ENCODE measurements around the gene TARBP2. TPM values are rescaled to one million over a fixed set of nuclear protein-coding genes. Genes with fewer than 3 reads are reported as not detected.

Gene TARBP2
- polyA plus RNA-seq, 3 donors, result 16.6 to 39.4 (median 24.4) TPM

GRCh38 chr12:53518381-53518780, 17.3 kb downstream of the TARBP2 start:
- H3K36me3 ChIP-seq (replicated peaks in 1 of 2; ENCODE audit: control insufficient read depth in 1 of 2, insufficient read depth in 2 of 2, low read length in 2 of 2), result peaks cover 98 to 100% of the 10 kb centered on the region in 2 donors
- Mint-ChIP-seq H3K4me3 (no peak overlapping the region), H3K4me1 (no peaks in the 10 kb centered on the region), H3K9me3 (no peaks in the 10 kb centered on the region), H3K36me3 (peaks cover 85 to 98% of the 10 kb centered on the region in 2 donors), H3K27ac (no peak overlapping the region), H3K27me3 (ENCODE audit: low read depth in 3 of 3) (no peaks in the 10 kb centered on the region)
- TF ChIP-seq, protein P1, sequence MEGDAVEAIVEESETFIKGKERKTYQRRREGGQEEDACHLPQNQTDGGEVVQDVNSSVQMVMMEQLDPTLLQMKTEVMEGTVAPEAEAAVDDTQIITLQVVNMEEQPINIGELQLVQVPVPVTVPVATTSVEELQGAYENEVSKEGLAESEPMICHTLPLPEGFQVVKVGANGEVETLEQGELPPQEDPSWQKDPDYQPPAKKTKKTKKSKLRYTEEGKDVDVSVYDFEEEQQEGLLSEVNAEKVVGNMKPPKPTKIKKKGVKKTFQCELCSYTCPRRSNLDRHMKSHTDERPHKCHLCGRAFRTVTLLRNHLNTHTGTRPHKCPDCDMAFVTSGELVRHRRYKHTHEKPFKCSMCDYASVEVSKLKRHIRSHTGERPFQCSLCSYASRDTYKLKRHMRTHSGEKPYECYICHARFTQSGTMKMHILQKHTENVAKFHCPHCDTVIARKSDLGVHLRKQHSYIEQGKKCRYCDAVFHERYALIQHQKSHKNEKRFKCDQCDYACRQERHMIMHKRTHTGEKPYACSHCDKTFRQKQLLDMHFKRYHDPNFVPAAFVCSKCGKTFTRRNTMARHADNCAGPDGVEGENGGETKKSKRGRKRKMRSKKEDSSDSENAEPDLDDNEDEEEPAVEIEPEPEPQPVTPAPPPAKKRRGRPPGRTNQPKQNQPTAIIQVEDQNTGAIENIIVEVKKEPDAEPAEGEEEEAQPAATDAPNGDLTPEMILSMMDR (IDR thresholded peaks at IDR 0.05), result no peak
- H3K4me1 ChIP-seq (ENCODE audit: control insufficient read depth in 1 of 2, insufficient read depth in 2 of 2, low read length in 2 of 2), result no peaks in the 10 kb centered on the region
- H2AFZ ChIP-seq (ENCODE audit: insufficient read depth, low read depth, low read length, poor library complexity, severe bottlenecking), result no peak overlapping the region
- H3K27ac ChIP-seq (ENCODE audit: low read depth in 1 of 2, low read length in 2 of 2), result no peak overlapping the region
- H3K27me3 ChIP-seq (ENCODE audit: control insufficient read depth in 2 of 2, insufficient read depth in 2 of 2, low read length in 2 of 2), result no peaks in the 10 kb centered on the region
- H3K4me3 ChIP-seq (replicated peaks in 1 of 3; ENCODE audit: low read depth in 2 of 3, low read length in 3 of 3), result no peak overlapping the region
- H3K79me2 ChIP-seq (ENCODE audit: insufficient read depth, low read length), result no peaks in the 10 kb centered on the region
- no peak overlapping the region for H3K4me2 ChIP-seq (replicated peaks; ENCODE audit: extremely low read depth, low read length, poor library complexity, severe bottlenecking)
- intact Hi-C loops (cut with micrococcal nuclease), result no loop called here
- no peak for DNase-seq
- no peaks in the 10 kb centered on the region for H3K9me3 ChIP-seq (replicated peaks in 1 of 2; ENCODE audit: control insufficient read depth in 1 of 2, insufficient read depth in 1 of 2, low read length in 2 of 2)
- no peaks in the 10 kb centered on the region for H4K20me1 ChIP-seq (ENCODE audit: insufficient read depth, low read length)
- H3K9ac ChIP-seq (ENCODE audit: insufficient read depth, low read length, poor library complexity, severe bottlenecking), result no peak overlapping the region
- WGBS (ENCODE audit: insufficient coverage), result 100% methylated on average over 4 of the region's 5 CpGs

DNA sequence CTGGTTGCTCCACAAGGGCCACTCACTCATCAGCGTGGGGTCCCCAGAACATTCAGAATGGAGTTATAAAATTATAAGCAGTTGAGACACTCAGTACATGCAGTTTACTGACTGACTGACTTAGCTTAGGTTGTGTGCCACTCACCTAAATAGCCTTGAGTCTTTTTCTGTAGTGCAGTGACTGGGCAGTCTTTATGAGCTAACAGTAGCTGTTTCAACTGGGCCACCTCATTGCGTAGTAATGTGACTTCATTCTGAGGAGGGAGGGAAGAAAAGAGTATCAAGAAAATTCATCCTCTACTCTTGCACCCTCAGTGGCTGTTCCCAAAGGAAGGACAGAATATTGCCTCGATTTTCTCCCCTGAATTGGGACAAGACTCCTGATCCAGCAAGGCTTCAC, 22.0 kb downstream of the TARBP2 start:
- no peak overlapping the region for H3K27ac Mint-ChIP-seq
- Histone ChIP-seq H3K9ac (ENCODE audit: insufficient read depth, low read length, poor library complexity, severe bottlenecking) (no peak overlapping the region), H2AFZ (ENCODE audit: insufficient read depth, low read depth, low read length, poor library complexity, severe bottlenecking) (no peak overlapping the region), H3K9me3 (replicated peaks in 1 of 2; ENCODE audit: control insufficient read depth in 1 of 2, insufficient read depth in 1 of 2, low read length in 2 of 2) (no peaks in the 10 kb centered on the region), H3K79me2 (ENCODE audit: insufficient read depth, low read length) (no peaks in the 10 kb centered on the region), H4K20me1 (ENCODE audit: insufficient read depth, low read length) (no peaks in the 10 kb centered on the region), H3K4me1 (ENCODE audit: control insufficient read depth in 1 of 2, insufficient read depth in 2 of 2, low read length in 2 of 2) (no peaks in the 10 kb centered on the region), H3K27me3 (ENCODE audit: control insufficient read depth in 2 of 2, insufficient read depth in 2 of 2, low read length in 2 of 2) (no peaks in the 10 kb centered on the region), H3K4me2 (replicated peaks; ENCODE audit: extremely low read depth, low read length, poor library complexity, severe bottlenecking) (no peak overlapping the region), H3K4me3 (replicated peaks in 1 of 3; ENCODE audit: low read depth in 2 of 3, low read length in 3 of 3) (no peak overlapping the region), H3K27ac (ENCODE audit: low read depth in 1 of 2, low read length in 2 of 2) (no peak overlapping the region), H3K36me3 (replicated peaks in 1 of 2; ENCODE audit: control insufficient read depth in 1 of 2, insufficient read depth in 2 of 2, low read length in 2 of 2) (peaks cover 88 to 94% of the 10 kb centered on the region in 2 donors)
- TF ChIP-seq, protein P1 (IDR thresholded peaks at IDR 0.05), result no peak
- no peak overlapping the region for H3K4me3 Mint-ChIP-seq
- DNase-seq, result no peak
- 90% methylated on average over 2 of the region's 3 CpGs for WGBS (ENCODE audit: insufficient coverage)
- no peaks in the 10 kb centered on the region for H3K27me3 Mint-ChIP-seq (ENCODE audit: low read depth in 3 of 3)
- peaks cover 77 to 96% of the 10 kb centered on the region in 2 donors for H3K36me3 Mint-ChIP-seq
- H3K9me3 Mint-ChIP-seq, result no peaks in the 10 kb centered on the region
- H3K4me1 Mint-ChIP-seq, result no peaks in the 10 kb centered on the region
- intact Hi-C loops (cut with micrococcal nuclease), result no loop called here

Measured in CD14-positive monocyte (primary cell).